NT2/D1 (cell line): Measurements from ENCODE around the gene RMND1.

Experiments used
- DNase-seq: peaks from one replicate; pipeline ENCODE4 v3.0.0-alpha.2; 2011; ENCODE audit warnings: low read depth, low spot score
- H3K27me3 ChIP-seq: 2 replicates; pipeline ENCODE4 v1.6.0; 2011; ENCODE audit warnings: mild to moderate bottlenecking; ENCODE audit not compliant: insufficient read length, insufficient read depth
- H3K36me3 ChIP-seq: 2 replicates; pipeline ENCODE4 v1.6.1; 2011; ENCODE audit warnings: mild to moderate bottlenecking, low read length, mixed read lengths; ENCODE audit not compliant: insufficient read depth, insufficient read length
- H3K4me1 ChIP-seq: 2 replicates; pipeline ENCODE4 v1.5.1; 2011; ENCODE audit not compliant: insufficient read depth, insufficient read length
- H3K4me3 ChIP-seq: 2 replicates; pipeline ENCODE4 v1.5.1; 2011; ENCODE audit warnings: low read depth; ENCODE audit not compliant: insufficient read length
- H3K9ac ChIP-seq: 2 replicates; pipeline ENCODE4 v1.6.0; 2011; ENCODE audit warnings: low read depth; ENCODE audit not compliant: insufficient read length
- H3K9me3 ChIP-seq: 2 replicates; pipeline ENCODE4 v1.5.1; 2011; ENCODE audit warnings: mild to moderate bottlenecking, low read length; ENCODE audit not compliant: insufficient read depth
- SUZ12 ChIP-seq: IDR thresholded peaks from 2 replicates; pipeline ENCODE4 v1.6.1; 2011; ENCODE audit not compliant: insufficient read length, insufficient read depth; ENCODE audit errors: extremely low read depth
- YY1 ChIP-seq: IDR thresholded peaks from 2 replicates; pipeline ENCODE4 v1.6.1; 2011; ENCODE audit not compliant: insufficient read length, insufficient read depth
- ZNF274 ChIP-seq: IDR thresholded peaks from 2 replicates; pipeline ENCODE4 v1.6.1; 2011; ENCODE audit warnings: mild to moderate bottlenecking, low read depth, low read length

RMND1 gene

DNA sequence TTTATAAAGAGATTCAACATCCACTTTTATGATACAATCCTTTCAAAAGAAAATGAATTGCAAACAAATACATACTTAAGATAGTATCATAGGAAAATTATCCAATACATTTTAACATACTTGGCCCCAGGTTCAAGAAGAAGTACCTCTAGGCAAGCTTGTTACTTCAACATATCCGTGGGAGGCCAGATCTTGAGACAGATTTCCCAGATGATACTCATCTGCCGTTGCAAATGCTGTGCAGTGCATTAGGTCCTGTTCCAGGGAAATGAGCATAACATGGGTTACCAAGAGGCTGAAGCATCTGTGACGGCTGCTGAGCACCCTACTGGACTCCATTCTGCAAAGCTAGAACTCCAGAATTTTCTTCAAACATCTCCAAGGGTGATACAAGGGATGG, 15.6 kb downstream of the RMND1 start:
- H3K9me3 ChIP-seq = no peaks in the 10 kb centered on the region
- H3K27me3 ChIP-seq = no peaks in the 10 kb centered on the region
- H3K9ac ChIP-seq = no peak overlapping the region
- no peak for DNase-seq
- peaks cover 31% of the 10 kb centered on the region for H3K36me3 ChIP-seq
- H3K4me3 ChIP-seq = no peak overlapping the region
- H3K4me1 ChIP-seq = no peaks in the 10 kb centered on the region
- TF ChIP-seq YY1 (no peak), ZNF274 (no peak), SUZ12 (no peak)

DNA sequence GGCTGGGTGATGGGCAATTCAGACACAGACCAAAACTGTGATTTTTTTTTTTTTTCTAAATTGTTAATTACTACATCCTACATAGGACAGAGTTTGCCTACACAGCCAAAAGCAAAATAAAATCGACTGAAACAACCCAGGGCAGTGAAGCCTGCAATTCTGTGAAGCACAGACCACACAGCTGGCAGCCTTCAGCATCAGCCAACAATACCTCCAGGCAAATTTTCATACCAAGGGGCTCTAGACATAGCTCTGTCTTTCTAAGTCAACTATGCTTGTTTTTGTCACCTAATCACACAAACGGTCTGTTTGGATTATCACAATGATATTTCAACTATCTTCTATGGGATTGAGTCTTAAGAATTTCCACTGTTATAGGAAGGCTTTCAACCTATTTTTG, 17.6 kb downstream of the RMND1 start:
- Histone ChIP-seq H3K27me3 (no peaks in the 10 kb centered on the region), H3K4me1 (no peaks in the 10 kb centered on the region), H3K9me3 (no peaks in the 10 kb centered on the region), H3K4me3 (no peak overlapping the region), H3K36me3 (peaks cover 45% of the 10 kb centered on the region), H3K9ac (no peak overlapping the region)
- TF ChIP-seq ZNF274 = no peak
- no peak for TF ChIP-seq YY1
- DNase-seq = no peak

DNA sequence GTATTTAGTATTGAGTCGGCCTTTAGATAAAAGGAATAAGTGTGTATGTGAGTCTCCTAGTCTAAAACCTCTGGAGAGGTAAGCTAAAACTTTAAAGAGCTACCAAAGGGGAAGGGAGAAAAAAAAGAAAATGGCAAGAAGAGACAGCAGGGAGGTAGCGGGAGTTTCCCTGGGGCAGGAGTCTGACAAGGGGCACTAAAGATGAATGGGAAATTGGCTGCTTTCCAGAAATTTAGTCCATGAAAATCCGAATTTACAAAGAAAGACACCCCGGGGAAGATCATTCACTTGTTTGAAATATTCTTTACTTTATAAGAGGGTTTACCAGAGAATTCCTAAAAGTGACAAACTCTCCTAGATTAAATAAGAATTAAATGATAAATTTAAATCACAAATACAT, 19.3 kb downstream of the RMND1 start:
- no peaks in the 10 kb centered on the region for H3K4me1 ChIP-seq
- no peak overlapping the region for H3K4me3 ChIP-seq
- no peaks in the 10 kb centered on the region for H3K27me3 ChIP-seq
- TF ChIP-seq SUZ12 = no peak
- TF ChIP-seq ZNF274 = no peak
- no peak for TF ChIP-seq YY1
- H3K36me3 ChIP-seq = peaks cover 53% of the 10 kb centered on the region
- no peaks in the 10 kb centered on the region for H3K9me3 ChIP-seq
- H3K9ac ChIP-seq = no peak overlapping the region
- DNase-seq = no peak

DNA sequence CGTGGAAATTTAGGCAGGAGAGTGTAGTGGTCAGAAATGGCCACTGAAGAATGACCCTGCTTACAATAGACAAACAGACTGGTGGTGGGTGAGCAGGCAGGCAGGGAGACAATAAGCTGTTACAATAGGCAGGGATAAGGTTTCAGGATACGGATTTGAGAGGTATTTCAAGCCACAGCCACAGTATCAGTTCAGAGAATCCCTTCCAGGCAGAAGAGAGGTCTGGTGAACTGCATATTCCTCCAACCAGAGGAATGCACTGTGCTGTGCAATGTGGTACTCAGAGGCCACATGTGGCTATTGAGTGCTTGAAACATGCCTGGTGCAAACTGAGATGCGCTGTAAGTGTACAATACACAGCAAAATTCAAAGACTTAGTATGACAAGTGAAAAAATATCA, 20.6 kb downstream of the RMND1 start:
- no peaks in the 10 kb centered on the region for H3K4me1 ChIP-seq
- TF ChIP-seq YY1 (no peak), ZNF274 (no peak), SUZ12 (no peak)
- no peak overlapping the region for H3K9ac ChIP-seq
- no peak for DNase-seq
- H3K4me3 ChIP-seq = no peak overlapping the region
- no peaks in the 10 kb centered on the region for H3K27me3 ChIP-seq
- H3K9me3 ChIP-seq = no peaks in the 10 kb centered on the region
- H3K36me3 ChIP-seq = peaks cover 55% of the 10 kb centered on the region

DNA sequence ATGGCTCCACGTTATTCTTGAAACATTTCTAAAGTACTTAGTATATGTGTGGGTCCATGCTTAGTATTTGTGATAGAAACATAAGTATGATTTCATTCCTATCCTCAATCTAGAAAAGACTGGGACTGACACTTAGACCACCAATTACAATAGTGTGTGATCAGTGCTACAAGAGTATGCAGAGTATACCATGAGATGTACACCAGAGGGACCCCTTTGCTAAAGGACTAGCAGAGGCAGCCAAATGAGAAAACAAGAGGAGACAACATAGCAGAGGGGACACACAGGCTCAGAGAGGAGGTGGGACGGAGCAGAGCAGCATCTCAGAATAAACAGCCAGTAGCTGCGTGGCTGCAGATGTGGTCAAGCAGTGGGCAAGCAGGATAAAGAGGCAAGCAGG, 21.0 kb downstream of the RMND1 start:
- TF ChIP-seq ZNF274 = no peak
- TF ChIP-seq SUZ12 = no peak
- TF ChIP-seq YY1 = no peak
- no peaks in the 10 kb centered on the region for H3K27me3 ChIP-seq
- no peak overlapping the region for H3K4me3 ChIP-seq
- H3K4me1 ChIP-seq = no peaks in the 10 kb centered on the region
- no peak for DNase-seq
- peaks cover 58% of the 10 kb centered on the region for H3K36me3 ChIP-seq
- H3K9me3 ChIP-seq = no peaks in the 10 kb centered on the region
- no peak overlapping the region for H3K9ac ChIP-seq

DNA sequence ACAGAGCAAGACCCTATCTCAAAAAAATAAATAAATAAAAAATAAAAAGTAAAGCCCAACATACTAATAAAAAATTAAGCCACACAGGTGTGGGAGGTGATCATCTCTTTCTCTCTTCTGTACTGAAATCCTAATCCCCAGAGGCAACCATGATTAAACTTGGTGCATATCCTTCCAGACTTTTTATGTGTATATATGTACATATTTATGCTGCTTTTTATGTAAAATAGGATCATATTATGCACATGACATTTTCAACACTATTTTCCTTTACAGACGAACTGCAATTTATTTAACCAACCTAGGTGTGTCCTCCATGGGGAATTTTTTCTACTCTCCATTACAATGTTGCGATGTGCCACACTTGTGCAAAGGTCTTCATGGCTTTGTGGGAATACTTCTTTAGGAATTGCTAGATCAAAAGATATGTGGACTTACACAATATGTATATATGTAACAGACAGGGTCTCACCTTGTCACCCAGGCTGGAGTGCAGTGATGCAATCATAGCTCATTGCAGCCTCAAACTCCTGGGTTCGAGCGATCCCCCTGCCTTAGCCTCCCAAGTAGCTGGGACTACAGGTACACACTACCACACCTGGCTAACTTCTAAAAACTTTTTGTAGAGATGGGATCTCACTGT, 23.7 kb downstream of the RMND1 start:
- Histone ChIP-seq H3K4me3 (no peak overlapping the region), H3K27me3 (no peaks in the 10 kb centered on the region), H3K9ac (no peak overlapping the region), H3K4me1 (no peaks in the 10 kb centered on the region), H3K9me3 (no peaks in the 10 kb centered on the region), H3K36me3 (peaks cover 72% of the 10 kb centered on the region)
- no peak for DNase-seq
- TF ChIP-seq YY1 (no peak), SUZ12 (no peak), ZNF274 (no peak)

DNA sequence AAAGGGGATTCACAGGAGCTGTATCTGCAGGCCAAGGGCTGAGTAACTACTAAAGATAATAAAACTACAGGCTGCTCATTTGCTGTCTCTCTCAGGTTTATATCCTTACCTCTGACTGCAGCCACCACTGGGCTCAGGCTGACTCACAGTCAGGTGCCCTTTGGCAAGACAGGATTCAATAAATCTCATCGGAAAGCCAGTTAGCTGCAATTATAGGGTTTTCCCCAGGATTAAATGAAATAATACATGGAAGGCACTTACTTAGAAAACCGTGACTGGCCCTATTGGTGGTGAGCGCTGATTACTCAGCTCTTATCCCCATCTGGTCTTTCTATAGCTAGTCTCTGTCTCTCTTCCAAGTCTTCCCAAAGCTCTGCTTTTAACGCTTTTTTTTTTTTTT, 26.4 kb downstream of the RMND1 start:
- Histone ChIP-seq H3K9me3 (no peaks in the 10 kb centered on the region), H3K4me3 (no peak overlapping the region), H3K4me1 (no peaks in the 10 kb centered on the region), H3K27me3 (no peaks in the 10 kb centered on the region), H3K36me3 (peaks cover 74% of the 10 kb centered on the region), H3K9ac (no peak overlapping the region)
- DNase-seq = no peak
- no peak for TF ChIP-seq SUZ12
- TF ChIP-seq YY1 = no peak
- no peak for TF ChIP-seq ZNF274
